ENCODE measurements around the gene LITAFD. TPM values are rescaled to one million over a fixed set of nuclear protein-coding genes. Genes with fewer than 3 reads are reported as not detected.
"Not testable (repeated sequence)": the region's sequence is repeated elsewhere in the genome, so short reads cannot be mapped to it uniquely, and the experiment has no call there.

The LITAFD gene
- polyA plus RNA-seq, 1 donor from 2014 or later: not detected

DNA sequence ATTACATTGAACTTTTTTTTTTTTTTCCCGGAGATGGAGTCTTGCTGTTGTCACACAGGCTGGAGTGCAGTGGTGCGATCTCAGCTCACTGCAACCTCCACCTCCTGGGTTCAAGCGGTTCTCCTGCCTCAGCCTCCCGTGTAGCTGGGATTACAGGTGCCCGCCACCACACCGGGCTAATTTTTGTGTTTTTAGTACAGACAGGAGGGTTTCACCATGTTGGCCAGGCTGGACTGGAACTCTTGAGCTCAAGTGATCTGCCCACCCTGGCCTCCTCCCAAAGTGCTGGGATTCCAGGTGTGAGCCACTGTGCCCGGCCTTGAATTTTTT is 8.3 kb upstream of the LITAFD start:
- H3K27ac Mint-ChIP-seq, H3K9me3 Mint-ChIP-seq, H3K36me3 Mint-ChIP-seq, H3K27me3 Mint-ChIP-seq, H3K4me3 Mint-ChIP-seq: not testable (repeated sequence)
- H3K4me1 Mint-ChIP-seq: peaks cover 11 to 19% (median 15%) of the 10 kb centered on the region in 3 donors

GRCh38 chr16:8874388-8874787 is 7.8 kb upstream of the LITAFD start:
- no peaks in the 10 kb centered on the region for H3K27me3 Mint-ChIP-seq
- H3K4me3 Mint-ChIP-seq: peak overlapping the region in 1 of 4 donors; percentile 17
- H3K9me3 Mint-ChIP-seq: no peaks in the 10 kb centered on the region
- no peaks in the 10 kb centered on the region for H3K36me3 Mint-ChIP-seq
- H3K4me1 Mint-ChIP-seq: peaks cover 8 to 14% (median 12%) of the 10 kb centered on the region in 3 donors
- H3K27ac Mint-ChIP-seq: no peak overlapping the region

- not testable (repeated sequence) for H3K4me3 Mint-ChIP-seq, H3K27ac Mint-ChIP-seq
These were observed 6.8 kb upstream of the LITAFD start for GRCh38 chr16:8875317-8875716.

GRCh38 chr16:8877894-8878522 is 4.1 kb upstream of the LITAFD start:
- no peaks in the 10 kb centered on the region for H3K9me3 Mint-ChIP-seq
- H3K27me3 Mint-ChIP-seq: peaks cover 10% of the 10 kb centered on the region
- peaks cover 0 to 6% (median 5%) of the 10 kb centered on the region in 3 donors for H3K4me1 Mint-ChIP-seq
- H3K27ac Mint-ChIP-seq: no peak overlapping the region
- H3K36me3 Mint-ChIP-seq: no peaks in the 10 kb centered on the region
- no peak overlapping the region for H3K4me3 Mint-ChIP-seq

More at GRCh38 chr16:8875317-8875716, 6.8 kb upstream of the LITAFD start:
- H3K36me3 Mint-ChIP-seq, H3K27me3 Mint-ChIP-seq, H3K9me3 Mint-ChIP-seq: not testable (repeated sequence)
- H3K4me1 Mint-ChIP-seq: peaks cover 7 to 14% (median 12%) of the 10 kb centered on the region in 3 donors

DNA sequence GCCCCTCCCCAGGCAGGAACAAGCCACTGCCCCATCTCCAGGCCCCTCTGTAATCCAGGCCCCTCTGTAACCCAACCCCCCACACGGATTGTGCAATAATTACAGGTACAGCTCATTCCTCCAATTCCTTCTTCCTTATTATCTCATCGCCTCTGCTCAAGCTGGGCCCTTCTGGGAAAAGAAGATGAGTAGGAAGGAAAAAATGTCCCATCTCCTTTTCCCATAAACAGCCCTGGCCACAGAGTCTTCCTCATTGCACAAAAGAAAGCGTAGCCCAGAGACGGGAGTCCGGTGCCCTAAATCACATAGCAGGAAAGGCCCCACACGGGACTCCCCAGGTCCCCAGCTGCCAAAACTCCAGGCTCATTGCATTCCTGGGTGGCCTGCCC is 3.6 kb upstream of the LITAFD start:
- Mint-ChIP-seq H3K27me3 (peaks cover 10% of the 10 kb centered on the region), H3K9me3 (no peaks in the 10 kb centered on the region), H3K4me1 (peaks cover 0 to 6% (median 3%) of the 10 kb centered on the region in 3 donors), H3K36me3 (no peaks in the 10 kb centered on the region), H3K4me3 (peak overlapping the region in 1 of 4 donors; percentile 26), H3K27ac (peak overlapping the region in 1 of 3 donors; percentile 12)

DNA sequence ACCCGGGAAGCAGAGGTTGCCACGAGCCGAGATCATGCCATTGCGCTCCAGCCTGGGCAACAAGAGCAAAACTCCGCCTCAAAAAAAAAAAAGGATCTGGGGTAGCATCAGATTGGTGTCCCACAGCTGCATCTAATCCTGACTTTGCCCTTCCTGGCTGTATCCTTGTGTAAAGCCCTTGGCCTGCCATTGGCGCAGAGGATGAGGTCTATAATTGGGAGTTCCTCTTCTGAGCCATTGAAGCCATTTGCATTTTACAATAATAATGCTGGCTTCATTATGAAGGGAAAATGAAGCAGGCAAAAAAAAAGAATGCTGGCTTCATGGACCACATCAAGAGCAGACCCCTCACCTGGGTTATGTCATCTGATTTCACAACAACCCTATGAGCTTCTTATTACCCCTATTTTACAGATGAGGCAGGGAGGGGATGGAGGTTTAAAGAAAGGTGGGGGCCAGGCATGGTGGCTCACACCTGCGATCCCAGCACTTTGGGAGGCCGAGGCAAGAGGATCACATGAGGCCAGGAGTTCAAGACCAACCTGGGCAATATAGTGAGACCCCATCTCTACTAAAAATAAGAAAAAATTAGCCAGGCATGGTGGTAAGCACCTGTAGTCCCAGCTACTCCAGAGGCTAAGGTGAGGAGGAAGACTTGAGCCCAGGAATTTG is 1.2 kb upstream of the LITAFD start:
- Mint-ChIP-seq H3K27me3 (peaks cover 22% of the 10 kb centered on the region), H3K4me1 (peaks cover 0 to 13% (median 8%) of the 10 kb centered on the region in 3 donors), H3K36me3 (no peaks in the 10 kb centered on the region), H3K9me3 (no peaks in the 10 kb centered on the region), H3K27ac (no peak overlapping the region), H3K4me3 (no peak overlapping the region)

- Mint-ChIP-seq H3K27ac (peak overlapping the region in 1 of 3 donors; percentile 59), H3K4me3 (peak overlapping the region in 1 of 4 donors; percentile 28)
These were observed 700 bp downstream of the LITAFD start for GRCh38 chr16:8882725-8883377.

GRCh38 chr16:8885674-8886592 is 3.8 kb downstream of the LITAFD start:
- peak overlapping the region in 2 of 4 donors; percentile 73 to 76 for H3K4me3 Mint-ChIP-seq
- no peaks in the 10 kb centered on the region for H3K9me3 Mint-ChIP-seq
- peaks cover 20% of the 10 kb centered on the region for H3K27me3 Mint-ChIP-seq
- H3K36me3 Mint-ChIP-seq: peaks cover 2% of the 10 kb centered on the region
- peak overlapping the region in 2 of 3 donors; percentile 75 to 77 for H3K27ac Mint-ChIP-seq
- H3K4me1 Mint-ChIP-seq: peaks cover 0 to 13% (median 12%) of the 10 kb centered on the region in 3 donors

More at GRCh38 chr16:8882725-8883377, 700 bp downstream of the LITAFD start:
- peaks cover 0 to 15% (median 13%) of the 10 kb centered on the region in 3 donors for H3K4me1 Mint-ChIP-seq
- H3K36me3 Mint-ChIP-seq: peaks cover 2% of the 10 kb centered on the region
- peaks cover 22% of the 10 kb centered on the region for H3K27me3 Mint-ChIP-seq
- no peaks in the 10 kb centered on the region for H3K9me3 Mint-ChIP-seq

- Mint-ChIP-seq H3K4me3 (peak overlapping the region in 1 of 4 donors; percentile 73), H3K4me1 (peaks cover 8 to 21% (median 21%) of the 10 kb centered on the region in 3 donors), H3K27me3 (peaks cover 20% of the 10 kb centered on the region), H3K36me3 (peaks cover 6% of the 10 kb centered on the region), H3K27ac (peak overlapping the region; percentile 34 to 77 (median 65)), H3K9me3 (no peaks in the 10 kb centered on the region)
These were observed 4.7 kb downstream of the LITAFD start for GRCh38 chr16:8886593-8887430.

- Mint-ChIP-seq H3K36me3 (peaks cover 6% of the 10 kb centered on the region), H3K4me1 (peaks cover 13 to 27% (median 26%) of the 10 kb centered on the region in 3 donors), H3K27ac (peak overlapping the region; percentile 22 to 65 (median 34)), H3K9me3 (no peaks in the 10 kb centered on the region), H3K27me3 (peaks cover 17% of the 10 kb centered on the region), H3K4me3 (no peak overlapping the region)
These were observed 5.2 kb downstream of the LITAFD start for GRCh38 chr16:8887431-8887765.

- peak overlapping the region in 2 of 3 donors; percentile 27 to 34 for H3K27ac Mint-ChIP-seq
- H3K27me3 Mint-ChIP-seq: peaks cover 12% of the 10 kb centered on the region
- peaks cover 18 to 34% (median 30%) of the 10 kb centered on the region in 3 donors for H3K4me1 Mint-ChIP-seq
- peaks cover 6% of the 10 kb centered on the region for H3K36me3 Mint-ChIP-seq
- H3K9me3 Mint-ChIP-seq: no peaks in the 10 kb centered on the region
- H3K4me3 Mint-ChIP-seq: no peak overlapping the region
These were observed 5.9 kb downstream of the LITAFD start for GRCh38 chr16:8887952-8888560.

DNA sequence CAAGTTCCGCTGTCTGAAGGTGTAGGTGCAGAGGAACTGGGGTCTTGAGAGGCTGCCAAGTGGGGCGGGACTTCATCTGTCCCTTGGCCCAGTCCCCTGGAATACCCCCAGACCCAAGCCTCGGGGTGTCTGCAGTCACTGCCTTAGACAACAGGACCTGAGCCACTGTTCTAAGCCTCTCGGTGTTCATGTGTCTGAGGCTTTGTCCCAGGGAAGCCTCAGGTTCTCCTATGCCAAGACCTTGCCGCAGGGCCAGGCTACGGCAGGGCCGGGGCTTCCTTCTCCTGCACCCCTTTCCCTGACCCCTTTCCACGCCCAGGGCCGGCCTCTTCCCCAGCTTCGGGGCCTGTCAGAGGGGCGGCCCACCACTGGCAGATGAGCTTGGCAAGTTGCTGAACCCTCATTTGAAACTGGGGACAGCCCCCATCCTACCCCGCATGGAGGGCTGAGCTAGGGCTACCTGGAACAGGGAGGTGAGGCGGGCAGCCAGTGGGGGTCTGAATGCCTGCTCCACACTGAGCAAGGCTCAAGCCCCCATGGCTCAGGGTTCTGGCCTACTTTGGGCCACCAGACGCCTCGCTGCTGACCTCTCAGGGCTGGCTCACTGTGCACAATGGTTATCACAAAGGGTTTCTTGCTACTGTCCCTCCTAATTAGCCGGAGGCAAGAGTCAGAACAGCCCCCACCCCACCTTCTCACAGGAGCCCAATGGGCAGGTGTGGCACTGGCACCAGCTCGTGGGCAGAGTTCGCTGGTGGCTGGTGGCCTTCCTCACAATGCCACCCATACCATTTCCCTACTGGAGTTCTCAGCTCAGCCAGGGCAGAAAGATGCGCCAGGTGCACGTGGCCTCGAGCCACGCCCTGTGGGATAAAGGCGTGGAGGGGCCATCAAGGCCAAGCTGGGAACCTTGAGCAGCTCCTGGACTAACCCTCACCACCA is 7.1 kb downstream of the LITAFD start:
- H3K4me3 Mint-ChIP-seq: no peak overlapping the region
- peak overlapping the region in 1 of 3 donors; percentile 10 for H3K27ac Mint-ChIP-seq
- H3K36me3 Mint-ChIP-seq: peaks cover 6% of the 10 kb centered on the region
- no peaks in the 10 kb centered on the region for H3K9me3 Mint-ChIP-seq
- H3K27me3 Mint-ChIP-seq: peaks cover 9% of the 10 kb centered on the region
- H3K4me1 Mint-ChIP-seq: peaks cover 23 to 36% (median 30%) of the 10 kb centered on the region in 3 donors
